Esophagus (tissue), 2 donors: Measurements from ENCODE around the gene ZNF410. TPM values are rescaled to one million over a fixed set of nuclear protein-coding genes. Genes with fewer than 3 reads are reported as not detected.
"Not testable (repeated sequence)": the region's sequence is repeated elsewhere in the genome, so short reads cannot be mapped to it uniquely, and the experiment has no call there.

Source experiments
- H3K27ac ChIP-seq, 2 donors: one replicate each; pipeline ENCODE4 v1.5.1; 2013; ENCODE audit warnings: low read depth in 2 of 2, mild to moderate bottlenecking in 2 of 2, inconsistent platforms in 1 of 2, low read length in 1 of 2, moderate library complexity in 1 of 2
- H3K27me3 ChIP-seq, 2 donors: one replicate each; pipeline ENCODE4 v1.6.1; 2013; ENCODE audit warnings: low read length in 2 of 2, control low read depth in 1 of 2, mild to moderate bottlenecking in 1 of 2; ENCODE audit not compliant: insufficient read depth in 2 of 2, control insufficient read depth in 1 of 2
- H3K36me3 ChIP-seq, 2 donors: one replicate each; pipeline ENCODE4 v1.6.1; 2013; ENCODE audit warnings: low read length in 1 of 2; ENCODE audit not compliant: control insufficient read depth in 2 of 2, insufficient read depth in 2 of 2
- H3K4me1 ChIP-seq, 2 donors: one replicate each; pipeline ENCODE4 v1.6.1; 2013; ENCODE audit warnings: low read length in 1 of 2; ENCODE audit not compliant: control insufficient read depth in 2 of 2, insufficient read depth in 2 of 2
- H3K4me3 ChIP-seq, 2 donors: one replicate each; pipeline ENCODE4 v1.5.1; 2013; ENCODE audit warnings: low read length in 2 of 2, mild to moderate bottlenecking in 2 of 2, low read depth in 1 of 2, moderate library complexity in 1 of 2
- H3K9me3 ChIP-seq, 2 donors: one replicate each; pipeline ENCODE4 v1.6.1; 2013; ENCODE audit warnings: mild to moderate bottlenecking in 2 of 2, low read depth in 1 of 2, low read length in 1 of 2, moderate library complexity in 1 of 2; ENCODE audit not compliant: control insufficient read depth in 2 of 2, insufficient read depth in 1 of 2
- WGBS, 2 donors: extraction: QIAGEN DNeasy Blood & Tissue Kit; methylation state at CpG; one replicate each; pipeline ENCODE4 v1.1.7; 2013; 5-methylcytosine and 5-hydroxymethylcytosine counted together
- polyA plus RNA-seq, 2 donors: library from polyadenylated mRNA; stranded (reverse); fragments of 200-250 nt; gene quantifications; one replicate each; pipeline ENCODE4 v1.2.3, GENCODE V29; 2013
- donor health status: healthy with polysubstance abuse.
- donor health status: Bipolar disorder and iron deficiency.

ZNF410 gene
- polyA plus RNA-seq, 2 donors: 24.6 to 29.9 TPM

DNA sequence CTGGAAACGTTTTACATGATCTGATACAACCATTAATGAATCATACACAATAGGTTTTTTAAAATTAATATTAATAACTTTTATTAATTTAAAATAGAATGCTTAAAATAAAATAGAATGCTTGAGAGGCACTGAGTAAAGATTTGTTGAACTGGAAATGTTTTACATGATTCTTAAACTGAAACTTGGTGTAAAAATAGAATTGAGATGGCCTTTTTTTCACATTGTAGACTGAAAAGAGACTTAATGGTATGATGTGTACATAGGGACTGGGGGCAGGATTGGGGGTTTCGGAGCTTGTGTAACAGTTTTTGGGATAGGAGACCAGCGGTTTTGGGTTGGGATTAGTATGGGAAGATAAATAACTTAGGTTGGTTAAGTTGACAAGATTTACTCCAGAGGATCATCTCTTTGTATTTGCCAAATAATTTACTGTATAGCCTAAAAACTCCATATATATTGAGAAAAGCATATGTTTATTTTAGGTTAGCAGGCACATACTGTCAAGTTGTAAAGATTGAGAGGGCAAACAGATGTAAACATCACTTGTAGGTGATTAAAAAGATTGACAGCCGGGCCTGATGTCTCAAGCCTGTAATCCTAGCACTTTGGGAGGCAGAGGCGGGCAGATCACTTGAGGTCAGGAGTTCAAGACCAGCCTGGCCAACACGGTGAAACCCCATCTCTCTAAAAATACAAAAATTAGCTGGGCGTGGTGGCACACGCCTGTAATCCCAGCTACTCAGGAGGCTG, 2.0 kb upstream of the ZNF410 start:
- Histone ChIP-seq H3K4me3 (no peak overlapping the region), H3K27ac (no peak overlapping the region), H3K9me3 (no peaks in the 10 kb centered on the region), H3K27me3 (no peaks in the 10 kb centered on the region), H3K4me1 (no peaks in the 10 kb centered on the region), H3K36me3 (no peaks in the 10 kb centered on the region)
- WGBS, 2 donors: 79 to 81% methylated on average over 8 of the region's 8 CpGs

DNA sequence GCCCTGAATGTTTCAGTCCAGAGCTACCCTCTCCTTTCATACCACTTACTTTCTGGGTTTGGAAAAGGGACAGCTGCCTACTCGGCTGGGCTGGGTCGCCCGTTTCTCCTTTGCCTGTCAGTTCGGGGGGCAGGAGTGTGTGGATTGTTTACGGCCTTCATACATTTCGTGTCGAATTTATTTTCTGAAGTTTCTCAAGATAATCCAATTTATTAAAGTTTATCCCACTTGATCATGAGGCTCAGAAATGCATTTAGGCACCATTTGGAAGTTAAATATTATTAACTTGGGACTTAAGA, 608 bp downstream of the ZNF410 start:
- Histone ChIP-seq H3K27me3 (no peaks in the 10 kb centered on the region), H3K4me1 (no peaks in the 10 kb centered on the region), H3K36me3 (no peaks in the 10 kb centered on the region), H3K27ac (peak overlapping the region; percentile 91 to 99), H3K4me3 (peak overlapping the region; percentile 75 to 88), H3K9me3 (no peaks in the 10 kb centered on the region)
- WGBS, 2 donors: 0 to 1% methylated on average over 7 of the region's 7 CpGs

GRCh38 chr14:73887694-73888459, 1.2 kb downstream of the ZNF410 start:
- Histone ChIP-seq H3K27me3 (no peaks in the 10 kb centered on the region), H3K4me3 (peak overlapping the region in 1 of 2 donors; percentile 88), H3K9me3 (no peaks in the 10 kb centered on the region), H3K4me1 (no peaks in the 10 kb centered on the region), H3K36me3 (no peaks in the 10 kb centered on the region), H3K27ac (peak overlapping the region in 1 of 2 donors; percentile 91)
- WGBS, 2 donors: 15 to 16% methylated on average over 7 of the region's 7 CpGs

GRCh38 chr14:73888460-73888725, 1.7 kb downstream of the ZNF410 start:
- WGBS, 2 donors: 23 to 25% methylated on average over 3 of the region's 3 CpGs
- no peak overlapping the region for H3K27ac ChIP-seq

GRCh38 chr14:73888971-73889370, 2.3 kb downstream of the ZNF410 start:
- H3K36me3 ChIP-seq: peaks cover 0 to 3% of the 10 kb centered on the region in 2 donors
- no peaks in the 10 kb centered on the region for H3K4me1 ChIP-seq
- peak overlapping the region in 1 of 2 donors; percentile 21 for H3K27ac ChIP-seq
- H3K4me3 ChIP-seq: no peak overlapping the region
- no peaks in the 10 kb centered on the region for H3K27me3 ChIP-seq
- no peaks in the 10 kb centered on the region for H3K9me3 ChIP-seq
- 70 to 80% methylated on average over 2 of the region's 2 CpGs for WGBS, 2 donors

More at GRCh38 chr14:73888460-73888725, 1.7 kb downstream of the ZNF410 start:
- Histone ChIP-seq H3K4me1 (no peaks in the 10 kb centered on the region), H3K27me3 (no peaks in the 10 kb centered on the region), H3K36me3 (no peaks in the 10 kb centered on the region), H3K4me3 (peak overlapping the region in 1 of 2 donors; percentile 88), H3K9me3 (no peaks in the 10 kb centered on the region)

- Histone ChIP-seq H3K4me3 (no peak overlapping the region), H3K36me3 (peaks cover 3 to 5% of the 10 kb centered on the region in 2 donors), H3K27ac (no peak overlapping the region), H3K27me3 (no peaks in the 10 kb centered on the region), H3K4me1 (no peaks in the 10 kb centered on the region), H3K9me3 (no peaks in the 10 kb centered on the region)
- WGBS, 2 donors: 82 to 83% methylated on average over 5 of the region's 5 CpGs
Observed at GRCh38 chr14:73889376-73889775, 2.7 kb downstream of the ZNF410 start.

DNA sequence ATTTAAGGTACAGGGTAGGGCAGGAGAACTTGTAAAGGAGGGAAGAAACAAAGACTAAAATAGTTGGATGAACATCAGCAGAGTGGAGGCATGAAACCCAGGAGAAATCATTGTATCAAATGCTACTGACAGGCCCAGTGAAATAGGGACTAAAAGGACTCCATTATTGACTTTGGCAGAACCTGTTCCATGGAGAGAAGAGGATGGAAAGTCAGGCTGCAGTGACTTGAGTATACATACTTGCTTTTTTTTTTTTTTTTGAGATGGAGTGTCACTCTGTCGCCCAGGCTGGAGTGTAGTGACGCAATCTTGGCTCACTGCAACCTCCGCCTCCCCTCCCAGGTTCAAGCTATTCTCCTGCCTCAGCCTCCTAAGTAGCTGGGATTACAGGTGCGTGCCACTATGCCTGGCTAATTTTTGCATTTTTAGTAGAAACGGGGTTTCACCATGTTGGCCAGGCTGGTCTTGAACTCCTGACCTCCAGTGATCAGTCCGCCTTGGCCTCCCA, 7.6 kb downstream of the ZNF410 start:
- H3K4me3 ChIP-seq, H3K4me1 ChIP-seq, H3K27me3 ChIP-seq, H3K27ac ChIP-seq, H3K9me3 ChIP-seq: not testable (repeated sequence)
- 89 to 95% methylated on average over 5 to 6 of the region's 6 CpGs for WGBS, 2 donors
- peaks cover 12 to 13% of the 10 kb centered on the region in 2 donors for H3K36me3 ChIP-seq

GRCh38 chr14:73895939-73896338, 9.3 kb downstream of the ZNF410 start:
- no peaks in the 10 kb centered on the region for H3K4me1 ChIP-seq
- no peaks in the 10 kb centered on the region for H3K9me3 ChIP-seq
- WGBS, 2 donors: 67 to 73% methylated on average over 1 of the region's 1 CpG
- H3K4me3 ChIP-seq: no peak overlapping the region
- no peaks in the 10 kb centered on the region for H3K27me3 ChIP-seq
- H3K36me3 ChIP-seq: peaks cover 12 to 13% of the 10 kb centered on the region in 2 donors
- H3K27ac ChIP-seq: no peak overlapping the region

- peaks cover 12 to 13% of the 10 kb centered on the region in 2 donors for H3K36me3 ChIP-seq
Observed at GRCh38 chr14:73896521-73896920, 9.9 kb downstream of the ZNF410 start.

More at GRCh38 chr14:73896521-73896920, 9.9 kb downstream of the ZNF410 start:
- H3K9me3 ChIP-seq: no peaks in the 10 kb centered on the region
- H3K4me3 ChIP-seq: no peak overlapping the region
- H3K4me1 ChIP-seq: no peaks in the 10 kb centered on the region
- no peaks in the 10 kb centered on the region for H3K27me3 ChIP-seq
- H3K27ac ChIP-seq: no peak overlapping the region
- 73 to 75% methylated on average over 1 of the region's 1 CpG for WGBS, 2 donors
